DND-41 (cell line): ENCODE measurements around the gene DNAAF5.

Experiments
- ATAC-seq: fragments of 200-7000 bp; cut with Tn5 transposase; 3 replicates; pipeline ENCODE4 v1.9.1; 2021; ENCODE audit warnings: low read depth; ENCODE audit not compliant: insufficient read depth
- DNase-seq: peaks from one replicate; pipeline ENCODE4 v3.0.0-alpha.2; 2020
- H2AFZ ChIP-seq: 2 replicates; pipeline ENCODE4 v1.6.0; 2012; ENCODE audit warnings: low read depth, low read length
- H3K27ac ChIP-seq: 2 replicates; pipeline ENCODE4 v1.5.1; 2012; ENCODE audit warnings: low read length, inconsistent platforms
- H3K27me3 ChIP-seq: fragments of 200-600 bp; sonication (generic); 2 replicates; pipeline ENCODE4 v1.6.0; 2012; ENCODE audit warnings: low read length, mild to moderate bottlenecking, inconsistent platforms; ENCODE audit not compliant: insufficient read depth, poor library complexity
- H3K36me3 ChIP-seq: 2 replicates; pipeline ENCODE4 v1.5.1; 2012; ENCODE audit warnings: low read length, inconsistent platforms; ENCODE audit not compliant: insufficient read depth
- H3K4me1 ChIP-seq: 2 replicates; pipeline ENCODE4 v1.5.1; 2012; ENCODE audit warnings: mild to moderate bottlenecking, low read length; ENCODE audit not compliant: insufficient read depth
- H3K4me2 ChIP-seq: 2 replicates; pipeline ENCODE4 v1.6.0; 2012; ENCODE audit warnings: mild to moderate bottlenecking, moderate library complexity, low read length, inconsistent platforms; ENCODE audit not compliant: insufficient read depth
- H3K4me3 ChIP-seq, 2 experiments: fragments of 200-600 bp in 1 of 2; shearing (Covaris generic) in 1 of 2; 2 replicates each; pipeline ENCODE4 v1.5.1; 2012 to 2016; ENCODE audit warnings: inconsistent platforms in 2 of 2, low read length in 2 of 2, mild to moderate bottlenecking in 2 of 2, low read depth in 1 of 2, moderate library complexity in 1 of 2
- H3K79me2 ChIP-seq: 2 replicates; pipeline ENCODE4 v1.6.0; 2012; ENCODE audit warnings: low read length, inconsistent platforms; ENCODE audit not compliant: insufficient read depth
- H3K9ac ChIP-seq: 2 replicates; pipeline ENCODE4 v1.6.0; 2012; ENCODE audit warnings: low read depth, mild to moderate bottlenecking, inconsistent platforms, low read length, moderate library complexity
- H3K9me3 ChIP-seq: 2 replicates; pipeline ENCODE4 v1.5.1; 2012; ENCODE audit warnings: low read length, moderate library complexity, mild to moderate bottlenecking, inconsistent platforms; ENCODE audit not compliant: insufficient read depth, severe bottlenecking
- H4K20me1 ChIP-seq: 2 replicates; pipeline ENCODE4 v1.6.0; 2012; ENCODE audit warnings: low read length; ENCODE audit not compliant: insufficient read depth
- EZH2 ChIP-seq: IDR thresholded peaks from 3 replicates; pipeline ENCODE4 v1.6.1; 2012; ENCODE audit warnings: borderline replicate concordance, low read depth, mild to moderate bottlenecking, moderate library complexity, low read length, inconsistent platforms; ENCODE audit not compliant: severe bottlenecking
- TF ChIP-seq, protein P1 (sequence below): IDR thresholded peaks from 2 replicates; pipeline ENCODE4 v1.5.1; 2012; ENCODE audit warnings: borderline replicate concordance, low read length, moderate library complexity, mild to moderate bottlenecking; ENCODE audit not compliant: poor library complexity, severe bottlenecking; ENCODE audit errors: extremely low read depth

DNAAF5 gene

DNA sequence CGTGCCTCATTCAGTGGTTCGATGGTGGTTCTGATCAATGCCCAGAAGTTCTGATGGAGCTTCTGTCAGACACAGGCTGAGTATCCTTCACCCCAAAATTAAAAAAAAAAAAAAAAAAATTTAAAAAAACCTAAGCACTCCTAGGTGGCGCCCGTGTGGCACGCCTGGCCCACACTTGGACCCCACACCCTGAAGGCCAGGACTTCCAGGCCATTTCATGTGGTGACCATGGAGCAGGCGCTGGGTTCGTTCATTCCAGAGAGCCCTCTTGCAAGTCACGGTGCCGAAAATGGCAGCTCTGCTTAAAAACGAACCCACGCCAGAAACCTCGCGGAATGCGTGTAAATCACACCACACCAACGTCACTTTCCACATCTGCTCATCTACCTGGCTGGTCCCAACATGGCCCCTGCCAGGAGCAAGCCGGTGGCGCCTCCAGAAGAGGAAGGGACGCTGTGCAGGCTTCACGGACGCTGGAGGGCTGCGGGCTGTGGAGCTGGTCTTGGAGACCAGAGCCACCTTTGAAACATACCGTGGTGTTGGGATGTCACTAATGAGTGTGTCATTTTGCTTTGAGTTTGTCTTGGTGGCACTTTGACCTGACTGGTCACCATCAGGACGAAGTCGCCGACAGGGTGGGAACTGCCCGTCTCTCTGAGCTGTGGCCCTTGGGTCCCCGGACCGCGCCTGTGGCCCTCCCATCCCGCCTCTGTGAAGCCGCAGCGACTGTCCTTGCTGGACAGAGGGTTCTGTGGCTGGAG is 46.5 kb downstream of the DNAAF5 start:
- Histone ChIP-seq H3K9ac (no peak overlapping the region), H3K27me3 (no peaks in the 10 kb centered on the region), H4K20me1 (peaks cover 6% of the 10 kb centered on the region; the same call in 1 of the 2 replicates), H3K36me3 (peaks cover 96% of the 10 kb centered on the region), H3K79me2 (no peaks in the 10 kb centered on the region), H2AFZ (no peak overlapping the region), H3K9me3 (no peaks in the 10 kb centered on the region), H3K4me3 (no peak overlapping the region), H3K4me1 (no peaks in the 10 kb centered on the region), H3K4me2 (no peak overlapping the region), H3K27ac (no peak overlapping the region)
- TF ChIP-seq EZH2, result no peak
- TF ChIP-seq, protein P1, sequence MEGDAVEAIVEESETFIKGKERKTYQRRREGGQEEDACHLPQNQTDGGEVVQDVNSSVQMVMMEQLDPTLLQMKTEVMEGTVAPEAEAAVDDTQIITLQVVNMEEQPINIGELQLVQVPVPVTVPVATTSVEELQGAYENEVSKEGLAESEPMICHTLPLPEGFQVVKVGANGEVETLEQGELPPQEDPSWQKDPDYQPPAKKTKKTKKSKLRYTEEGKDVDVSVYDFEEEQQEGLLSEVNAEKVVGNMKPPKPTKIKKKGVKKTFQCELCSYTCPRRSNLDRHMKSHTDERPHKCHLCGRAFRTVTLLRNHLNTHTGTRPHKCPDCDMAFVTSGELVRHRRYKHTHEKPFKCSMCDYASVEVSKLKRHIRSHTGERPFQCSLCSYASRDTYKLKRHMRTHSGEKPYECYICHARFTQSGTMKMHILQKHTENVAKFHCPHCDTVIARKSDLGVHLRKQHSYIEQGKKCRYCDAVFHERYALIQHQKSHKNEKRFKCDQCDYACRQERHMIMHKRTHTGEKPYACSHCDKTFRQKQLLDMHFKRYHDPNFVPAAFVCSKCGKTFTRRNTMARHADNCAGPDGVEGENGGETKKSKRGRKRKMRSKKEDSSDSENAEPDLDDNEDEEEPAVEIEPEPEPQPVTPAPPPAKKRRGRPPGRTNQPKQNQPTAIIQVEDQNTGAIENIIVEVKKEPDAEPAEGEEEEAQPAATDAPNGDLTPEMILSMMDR, result no peak
- no peak for ATAC-seq
- DNase-seq, result no peak

DNA sequence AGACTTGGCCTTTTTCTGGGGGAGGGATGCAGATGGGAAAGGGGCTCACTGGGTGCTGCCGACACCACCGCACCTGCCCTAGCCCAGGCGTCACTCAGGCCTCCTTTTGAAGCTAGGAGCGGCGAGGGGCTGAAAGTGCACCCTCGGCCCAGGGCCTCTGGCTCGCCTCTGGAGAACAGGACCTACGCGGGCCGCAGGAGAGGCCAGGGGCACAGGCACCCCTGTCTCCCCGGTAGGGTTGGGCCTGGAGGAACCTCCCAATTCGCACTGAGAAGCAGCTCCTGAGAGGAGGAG is 47.1 kb downstream of the DNAAF5 start:
- peaks cover 3% of the 10 kb centered on the region; the same call in 1 of the 2 replicates for H4K20me1 ChIP-seq
- no peak for TF ChIP-seq EZH2
- TF ChIP-seq, protein P1, result no peak
- no peak overlapping the region for H2AFZ ChIP-seq
- no peaks in the 10 kb centered on the region for H3K79me2 ChIP-seq
- ATAC-seq (no peak), DNase-seq (no peak)
- no peak overlapping the region for H3K4me3 ChIP-seq
- H3K36me3 ChIP-seq, result peaks cover 96% of the 10 kb centered on the region
- no peaks in the 10 kb centered on the region for H3K9me3 ChIP-seq
- H3K4me2 ChIP-seq, result no peak overlapping the region
- H3K27ac ChIP-seq, result no peak overlapping the region
- no peak overlapping the region for H3K9ac ChIP-seq
- H3K27me3 ChIP-seq, result no peaks in the 10 kb centered on the region
- no peaks in the 10 kb centered on the region for H3K4me1 ChIP-seq

GRCh38 chr7:774161-775109 is 47.9 kb downstream of the DNAAF5 start:
- DNase-seq (peak; percentile 46), ATAC-seq (peak; percentile 75)
- peaks cover 96% of the 10 kb centered on the region for H3K36me3 ChIP-seq

More at GRCh38 chr7:774161-775109, 47.9 kb downstream of the DNAAF5 start:
- Histone ChIP-seq H3K79me2 (no peaks in the 10 kb centered on the region), H3K4me1 (no peaks in the 10 kb centered on the region), H3K27ac (no peak overlapping the region), H3K27me3 (no peaks in the 10 kb centered on the region), H4K20me1 (peaks cover 3% of the 10 kb centered on the region; the same call in 1 of the 2 replicates), H3K9me3 (no peaks in the 10 kb centered on the region), H3K4me2 (no peak overlapping the region), H3K9ac (no peak overlapping the region), H3K4me3 (no peak overlapping the region), H2AFZ (no peak overlapping the region)
- TF ChIP-seq EZH2, result no peak
- TF ChIP-seq, protein P1, result peak; percentile 90
